ENCODE measurements around the gene NFKBIA. TPM values are rescaled to one million over a fixed set of nuclear protein-coding genes. Genes with fewer than 3 reads are reported as not detected.

The NFKBIA gene
- total RNA-seq, 1 donor from 2014 or later = 35.5 TPM

GRCh38 chr14:35403603-35404448 is 723 bp downstream of the NFKBIA start:
- Histone ChIP-seq H3K4me2 (ENCODE audit: low read length) (peak overlapping the region; percentile 96), H3K27me3 (ENCODE audit: insufficient read depth, low read length) (no peaks in the 10 kb centered on the region), H2AFZ (ENCODE audit: low read depth, low read length) (peak overlapping the region; percentile 83), H3K27ac (ENCODE audit: low read depth, low read length) (peak overlapping the region; percentile 94), H3K36me3 (ENCODE audit: insufficient read depth, low read length) (peaks cover 36% of the 10 kb centered on the region), H3K4me3 (ENCODE audit: insufficient read depth, low read depth, low read length) (peak overlapping the region; percentile 79), H4K20me1 (ENCODE audit: insufficient read depth, low read length) (peaks cover 34% of the 10 kb centered on the region), H3K4me1 (ENCODE audit: insufficient read depth, low read length) (peaks cover 33% of the 10 kb centered on the region), H3K9me3 (ENCODE audit: insufficient read depth, low read depth, low read length) (no peaks in the 10 kb centered on the region), H3K9ac (ENCODE audit: low read length) (peak overlapping the region; percentile 95), H3K79me2 (ENCODE audit: insufficient read depth, low read length) (peaks cover 18% of the 10 kb centered on the region)
- Mint-ChIP-seq H3K4me3 (ENCODE audit: unreplicated experiment) (peak overlapping the region; percentile 91), H3K27ac (ENCODE audit: unreplicated experiment) (peak overlapping the region; percentile 63), H3K4me1 (ENCODE audit: low read depth, unreplicated experiment) (peaks cover 30% of the 10 kb centered on the region), H3K9me3 (ENCODE audit: unreplicated experiment) (no peaks in the 10 kb centered on the region), H3K36me3 (ENCODE audit: low read depth, unreplicated experiment) (peaks cover 4% of the 10 kb centered on the region), H3K27me3 (ENCODE audit: low read depth, unreplicated experiment) (no peaks in the 10 kb centered on the region)
- DNase-seq (ENCODE audit: low read depth) = peak; percentile 77
- no peak for TF ChIP-seq CTCF (IDR thresholded peaks at IDR 0.05; ENCODE audit: insufficient read depth, low read depth, low read length)
- no peak for TF ChIP-seq EZH2 (IDR thresholded peaks at IDR 0.05; ENCODE audit: insufficient read depth, low read length)
- FAIRE-seq = no peak

GRCh38 chr14:35403114-35403602 is 1.4 kb downstream of the NFKBIA start:
- Histone ChIP-seq H3K9me3 (ENCODE audit: insufficient read depth, low read depth, low read length) (no peaks in the 10 kb centered on the region), H3K9ac (ENCODE audit: low read length) (peak overlapping the region; percentile 95), H3K4me3 (ENCODE audit: insufficient read depth, low read depth, low read length) (peak overlapping the region; percentile 69), H3K27ac (ENCODE audit: low read depth, low read length) (peak overlapping the region; percentile 90), H3K27me3 (ENCODE audit: insufficient read depth, low read length) (no peaks in the 10 kb centered on the region), H3K79me2 (ENCODE audit: insufficient read depth, low read length) (peaks cover 18% of the 10 kb centered on the region), H3K4me1 (ENCODE audit: insufficient read depth, low read length) (peaks cover 33% of the 10 kb centered on the region), H4K20me1 (ENCODE audit: insufficient read depth, low read length) (peaks cover 34% of the 10 kb centered on the region), H2AFZ (ENCODE audit: low read depth, low read length) (no peak overlapping the region), H3K36me3 (ENCODE audit: insufficient read depth, low read length) (peaks cover 36% of the 10 kb centered on the region), H3K4me2 (ENCODE audit: low read length) (peak overlapping the region; percentile 89)
- FAIRE-seq (no peak), DNase-seq (ENCODE audit: low read depth) (peak; percentile 66)
- Mint-ChIP-seq H3K27ac (ENCODE audit: unreplicated experiment) (peak overlapping the region; percentile 63), H3K4me3 (ENCODE audit: unreplicated experiment) (peak overlapping the region; percentile 90), H3K36me3 (ENCODE audit: low read depth, unreplicated experiment) (peaks cover 4% of the 10 kb centered on the region), H3K27me3 (ENCODE audit: low read depth, unreplicated experiment) (no peaks in the 10 kb centered on the region), H3K9me3 (ENCODE audit: unreplicated experiment) (no peaks in the 10 kb centered on the region), H3K4me1 (ENCODE audit: low read depth, unreplicated experiment) (peaks cover 32% of the 10 kb centered on the region)
- TF ChIP-seq CTCF (IDR thresholded peaks at IDR 0.05; ENCODE audit: insufficient read depth, low read depth, low read length) (no peak), EZH2 (IDR thresholded peaks at IDR 0.05; ENCODE audit: insufficient read depth, low read length) (no peak)

All from astrocyte (in vitro differentiated cells and primary cell).